GM13976 (cell line): ENCODE results near the gene DCLK1.

ENCODE experiments used
- DNase-seq: peaks from one replicate; pipeline ENCODE4 v3.0.0; 2012; ENCODE audit warnings: low spot score
- CTCF ChIP-seq: IDR thresholded peaks from 2 replicates; pipeline ENCODE4 v1.5.1; 2012; ENCODE audit warnings: borderline replicate concordance, mild to moderate bottlenecking; ENCODE audit not compliant: insufficient read depth; ENCODE audit errors: extremely low read depth, missing control alignments, control extremely low read depth
- in situ Hi-C: fragments of 300-500 bp; cut with MboI; formaldehyde crosslinking; loops from one replicate; pipeline ENCODE4 v1.12.0; 2022; ENCODE audit warnings: low sequenced_read_pairs, mixed read lengths, inconsistent platforms; ENCODE audit not compliant: unreplicated experiment

DCLK1 gene

GRCh38 chr13:35723053-35723461 lies 408.1 kb downstream of the DCLK1 start:
- no peak for TF ChIP-seq CTCF
- in situ Hi-C loops: loop anchor here (25.0 kb wide), 1 partner anchor 511 kb away; no protein-coding TSS in a partner anchor
- DNase-seq: no peak

GRCh38 chr13:35722458-35723052 lies 408.6 kb downstream of the DCLK1 start:
- DNase-seq: no peak
- in situ Hi-C loops: loop anchor here (25.0 kb wide), 1 partner anchor 510 kb away; no protein-coding TSS in a partner anchor
- TF ChIP-seq CTCF: no peak

GRCh38 chr13:35720690-35721554 lies 410.3 kb downstream of the DCLK1 start:
- in situ Hi-C loops: loop anchor here (25.0 kb wide), 1 partner anchor 509 kb away; no protein-coding TSS in a partner anchor
- peak; percentile 64 for TF ChIP-seq CTCF
- peak; percentile 70 for DNase-seq

- no peak for DNase-seq
- no peak for TF ChIP-seq CTCF
- in situ Hi-C loops: loop anchor here (25.0 kb wide), 1 partner anchor 508 kb away; no protein-coding TSS in a partner anchor
Measured at GRCh38 chr13:35720290-35720689, 410.9 kb downstream of the DCLK1 start.
